ENCODE data around the gene RPS5.
A peak's percentile ranks its signal among the peaks of the same experiment; 100 is the strongest.
"Not testable (repeated sequence)": the region's sequence is repeated elsewhere in the genome, so short reads cannot be mapped to it uniquely, and the experiment has no call there.

Gene RPS5

GRCh38 chr19:58429745-58430144 is 42.7 kb downstream of the RPS5 start:
- H3K4me1 Mint-ChIP-seq (ENCODE audit: low read depth), result no peaks in the 10 kb centered on the region
- no peak for DNase-seq (ENCODE audit: low spot score)
- peaks cover 83% of the 10 kb centered on the region for H3K9me3 Mint-ChIP-seq
- peaks cover 28% of the 10 kb centered on the region for H3K36me3 Mint-ChIP-seq (ENCODE audit: low read depth)
- H3K4me3 Mint-ChIP-seq, result no peak overlapping the region
- no peaks in the 10 kb centered on the region for H3K27me3 Mint-ChIP-seq (ENCODE audit: low read depth)
- no peak overlapping the region for H3K27ac Mint-ChIP-seq

GRCh38 chr19:58434217-58434616 is 47.1 kb downstream of the RPS5 start:
- no peak overlapping the region for H3K4me3 Mint-ChIP-seq
- H3K9me3 Mint-ChIP-seq, result peaks cover 84% of the 10 kb centered on the region
- DNase-seq (ENCODE audit: low spot score), result no peak

GRCh38 chr19:58439576-58440554 is 52.8 kb downstream of the RPS5 start, which contains the start of gene ZNF132:
ZNF132 (minus strand) TSS chr19:58440153; CDS start chr19:58439821, 332 bp downstream.
- Mint-ChIP-seq H3K4me1 (ENCODE audit: low read depth) (peaks cover 13% of the 10 kb centered on the region), H3K36me3 (ENCODE audit: low read depth) (peaks cover 44% of the 10 kb centered on the region), H3K27ac (peak within 1 kb of the TSS; percentile 96), H3K9me3 (peaks cover 67% of the 10 kb centered on the region), H3K27me3 (ENCODE audit: low read depth) (no peaks in the 10 kb centered on the region), H3K4me3 (peak within 1 kb of the TSS; percentile 95)
- DNase-seq (ENCODE audit: low spot score), result peak; percentile 95

More at GRCh38 chr19:58434217-58434616, 47.1 kb downstream of the RPS5 start:
- Mint-ChIP-seq H3K27ac (no peak overlapping the region), H3K27me3 (ENCODE audit: low read depth) (no peaks in the 10 kb centered on the region), H3K4me1 (ENCODE audit: low read depth) (peaks cover 3% of the 10 kb centered on the region), H3K36me3 (ENCODE audit: low read depth) (peaks cover 64% of the 10 kb centered on the region)

DNA sequence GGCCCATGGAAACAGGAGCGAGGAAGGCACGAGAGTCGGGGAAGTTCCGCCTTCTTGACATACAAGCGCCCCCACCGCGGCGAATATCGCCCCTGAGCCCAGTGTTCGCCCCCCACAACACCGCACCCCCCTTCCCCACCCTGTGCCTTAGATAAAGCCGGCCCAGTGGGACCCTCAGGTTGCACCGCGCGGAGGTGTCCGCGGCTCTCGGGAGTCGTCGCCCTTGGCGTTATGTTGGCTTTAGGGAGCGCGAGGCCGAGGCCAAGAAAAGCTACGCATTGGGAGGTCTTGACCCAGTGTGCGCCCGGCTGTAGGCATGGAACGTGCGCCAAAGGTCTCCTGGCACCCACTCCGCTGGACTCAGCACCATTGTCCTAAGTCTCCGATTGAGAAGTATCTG is 53.5 kb downstream of the RPS5 start:
- Mint-ChIP-seq H3K27ac (peak overlapping the region; percentile 96), H3K4me1 (ENCODE audit: low read depth) (peaks cover 13% of the 10 kb centered on the region), H3K9me3 (peaks cover 60% of the 10 kb centered on the region), H3K36me3 (ENCODE audit: low read depth) (peaks cover 38% of the 10 kb centered on the region), H3K27me3 (ENCODE audit: low read depth) (no peaks in the 10 kb centered on the region), H3K4me3 (peak overlapping the region; percentile 95)
- no peak for DNase-seq (ENCODE audit: low spot score)

DNA sequence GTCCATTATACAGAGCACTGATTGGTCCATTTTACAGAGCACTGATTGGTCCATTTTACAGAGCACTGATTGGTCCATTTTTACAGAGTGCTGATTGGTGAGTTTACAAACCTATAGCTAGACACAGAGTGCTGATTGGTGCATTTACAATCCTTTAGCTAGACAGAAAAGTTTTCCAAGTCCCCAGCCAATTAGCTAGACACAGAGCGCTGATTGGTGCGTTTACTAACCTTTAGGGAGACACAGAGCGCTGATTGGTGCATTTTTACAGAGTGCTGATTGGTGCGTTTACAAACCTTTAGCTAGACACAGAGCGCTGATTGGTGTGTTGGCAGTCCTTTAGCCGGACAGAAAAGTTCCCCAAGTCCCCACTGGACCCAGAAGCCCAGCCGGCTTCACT is 55.9 kb downstream of the RPS5 start:
- not testable (repeated sequence) for DNase-seq (ENCODE audit: low spot score); H3K27me3 Mint-ChIP-seq (ENCODE audit: low read depth); H3K27ac Mint-ChIP-seq; H3K4me3 Mint-ChIP-seq
- Mint-ChIP-seq H3K36me3 (ENCODE audit: low read depth) (peaks cover 14% of the 10 kb centered on the region), H3K4me1 (ENCODE audit: low read depth) (peaks cover 13% of the 10 kb centered on the region), H3K9me3 (peaks cover 45% of the 10 kb centered on the region)
